Calu3 (cell line): ENCODE measurements around the gene GREB1L. TPM values are rescaled to one million over a fixed set of nuclear protein-coding genes. Genes with fewer than 3 reads are reported as not detected.

ENCODE experiments used
- BruUV-seq: library from RNA; stranded (reverse); fragments of 400-500 nt; replicated peaks from 2 replicates; lab custom pipeline; 2021; lab: Mats Ljungman, UMichigan
- CTCF ChIA-PET: fragments of 300-600 bp; sonication (Branson Sonifier 250); formaldehyde crosslinking; loops from one replicate; lab custom pipeline; 2022; ENCODE audit warnings: antibody characterized with exemption; lab: Charles Lee
- DNase-seq: peaks from one replicate; pipeline ENCODE4 v3.0.0; 2022
- H3K27ac Mint-ChIP-seq: one replicate; pipeline ENCODE4 v1.8.0; 2022; ENCODE audit warnings: mixed read lengths; ENCODE audit not compliant: unreplicated experiment
- H3K27me3 Mint-ChIP-seq: one replicate; pipeline ENCODE4 v1.8.0; 2022; ENCODE audit warnings: mixed read lengths; ENCODE audit not compliant: unreplicated experiment
- H3K36me3 Mint-ChIP-seq: one replicate; pipeline ENCODE4 v1.8.0; 2022; ENCODE audit warnings: mild to moderate bottlenecking, moderate library complexity, mixed read lengths; ENCODE audit not compliant: insufficient read depth, unreplicated experiment
- H3K4me1 Mint-ChIP-seq: one replicate; pipeline ENCODE4 v1.8.0; 2022; ENCODE audit warnings: mild to moderate bottlenecking, low read depth, mixed read lengths; ENCODE audit not compliant: unreplicated experiment
- H3K4me3 Mint-ChIP-seq: one replicate; pipeline ENCODE4 v1.8.0; 2022; ENCODE audit warnings: mild to moderate bottlenecking, low read depth, moderate library complexity, mixed read lengths; ENCODE audit not compliant: unreplicated experiment
- H3K9me3 Mint-ChIP-seq: one replicate; pipeline ENCODE4 v1.8.0; 2022; ENCODE audit warnings: low read depth, mixed read lengths; ENCODE audit not compliant: unreplicated experiment
- intact Hi-C: fragments of 100-400 bp; cut with micrococcal nuclease; formaldehyde crosslinking; loops from one replicate; pipeline ENCODE4 v1.10.0; 2022; ENCODE audit not compliant: unreplicated experiment
- total RNA-seq: library from RNA; stranded (reverse); gene quantifications from 2 replicates; pipeline ENCODE4 v1.2.3, GENCODE V29; 2022
- TF ChIP-seq, protein P1 (sequence below): fragments of 200-600 bp; IDR thresholded peaks from one replicate; pipeline ENCODE4 v1.8.0; 2022; ENCODE audit warnings: antibody characterized with exemption; ENCODE audit not compliant: unreplicated experiment

The GREB1L gene
- total RNA-seq, 1 experiment from 2014 or later = 3.8 TPM

DNA sequence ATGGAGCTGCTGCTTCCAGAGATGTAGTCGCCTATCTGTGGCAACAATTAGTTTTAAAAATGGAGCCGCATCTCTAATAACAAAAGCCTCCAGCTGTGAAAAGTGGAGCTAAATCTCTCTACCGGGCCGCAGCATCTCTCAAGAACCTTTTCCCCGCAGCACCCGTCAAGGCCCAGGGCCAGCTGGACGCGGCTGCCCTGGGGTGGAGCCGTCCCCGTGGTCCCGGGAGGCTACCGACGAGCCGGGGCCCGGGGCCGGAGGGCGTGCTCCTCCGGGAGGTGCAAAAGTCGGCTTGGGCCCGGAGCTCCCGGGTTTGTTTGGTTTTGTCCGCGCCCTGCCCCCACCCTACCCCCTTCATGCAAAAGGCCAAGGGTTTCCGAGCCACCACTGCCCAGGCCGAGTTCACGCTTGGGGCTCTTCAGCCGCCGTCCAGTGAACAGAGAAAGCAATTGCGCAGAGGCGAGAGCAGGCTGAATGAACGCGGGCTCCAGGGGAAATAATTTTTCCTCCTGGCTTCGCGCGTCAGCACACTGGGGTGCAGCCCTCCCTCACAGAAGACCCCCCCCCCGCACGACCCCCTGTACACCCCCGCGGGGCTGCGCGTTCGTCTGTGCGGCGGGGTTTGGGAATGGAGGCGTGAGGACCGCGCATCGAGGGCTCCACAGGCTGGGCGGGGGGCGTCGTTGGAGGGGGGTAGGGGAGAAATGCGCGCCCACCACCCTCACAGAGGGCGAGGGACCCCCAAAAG is 557 bp upstream of the GREB1L start:
- intact Hi-C loops = loop anchor here (5.0 kb wide), 1 partner anchor 201 kb away; no protein-coding TSS in a partner anchor
- TF ChIP-seq, protein P1, sequence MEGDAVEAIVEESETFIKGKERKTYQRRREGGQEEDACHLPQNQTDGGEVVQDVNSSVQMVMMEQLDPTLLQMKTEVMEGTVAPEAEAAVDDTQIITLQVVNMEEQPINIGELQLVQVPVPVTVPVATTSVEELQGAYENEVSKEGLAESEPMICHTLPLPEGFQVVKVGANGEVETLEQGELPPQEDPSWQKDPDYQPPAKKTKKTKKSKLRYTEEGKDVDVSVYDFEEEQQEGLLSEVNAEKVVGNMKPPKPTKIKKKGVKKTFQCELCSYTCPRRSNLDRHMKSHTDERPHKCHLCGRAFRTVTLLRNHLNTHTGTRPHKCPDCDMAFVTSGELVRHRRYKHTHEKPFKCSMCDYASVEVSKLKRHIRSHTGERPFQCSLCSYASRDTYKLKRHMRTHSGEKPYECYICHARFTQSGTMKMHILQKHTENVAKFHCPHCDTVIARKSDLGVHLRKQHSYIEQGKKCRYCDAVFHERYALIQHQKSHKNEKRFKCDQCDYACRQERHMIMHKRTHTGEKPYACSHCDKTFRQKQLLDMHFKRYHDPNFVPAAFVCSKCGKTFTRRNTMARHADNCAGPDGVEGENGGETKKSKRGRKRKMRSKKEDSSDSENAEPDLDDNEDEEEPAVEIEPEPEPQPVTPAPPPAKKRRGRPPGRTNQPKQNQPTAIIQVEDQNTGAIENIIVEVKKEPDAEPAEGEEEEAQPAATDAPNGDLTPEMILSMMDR = no peak

DNA sequence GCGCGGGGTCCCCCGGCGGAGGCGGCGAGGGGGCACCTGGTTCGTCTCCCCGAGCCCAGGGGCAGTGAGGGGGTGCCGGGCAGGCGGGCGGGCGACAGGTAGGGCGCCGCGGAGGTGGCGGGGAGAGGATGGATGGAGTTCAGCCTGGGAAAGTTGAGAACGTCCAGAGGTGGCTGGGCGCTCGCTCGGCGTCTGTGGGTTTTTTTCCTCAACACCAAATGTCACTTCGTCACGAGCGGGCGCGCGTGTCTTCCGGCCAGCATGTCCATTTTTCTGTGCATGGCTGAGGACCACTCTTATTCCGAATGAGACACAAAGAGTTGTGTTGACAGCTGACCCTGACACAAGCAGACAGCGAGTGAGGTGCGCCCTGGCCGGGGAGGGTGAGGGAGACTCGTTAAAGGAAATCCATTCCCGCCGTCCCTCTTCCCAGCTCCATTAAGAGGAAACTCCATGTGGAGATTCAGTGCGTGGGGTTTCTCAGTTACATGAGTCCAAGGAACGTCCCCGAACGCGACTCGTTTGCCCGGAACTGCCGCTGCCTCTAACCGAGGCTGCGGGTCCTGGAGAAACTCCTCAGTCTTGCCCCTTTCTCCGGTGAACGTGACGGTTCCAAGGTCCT is 859 bp downstream of the GREB1L start:
- intact Hi-C loops = loop anchor here (5.0 kb wide), 1 partner anchor 199 kb away; no protein-coding TSS in a partner anchor

More for the DNA sequence above, 557 bp upstream of the GREB1L start:
- Mint-ChIP-seq H3K36me3 (peaks cover 24% of the 10 kb centered on the region), H3K9me3 (no peaks in the 10 kb centered on the region), H3K4me3 (peak overlapping the region; percentile 76), H3K4me1 (peaks cover 10% of the 10 kb centered on the region), H3K27me3 (no peaks in the 10 kb centered on the region), H3K27ac (no peak overlapping the region)
- DNase-seq = peak; percentile 22
- BruUV-seq = no TSS peak
- CTCF ChIA-PET = interaction anchor here (1.1 kb wide), 1 partner anchor 191 kb away, joined by 3 read pairs; no protein-coding TSS in a partner anchor

DNA sequence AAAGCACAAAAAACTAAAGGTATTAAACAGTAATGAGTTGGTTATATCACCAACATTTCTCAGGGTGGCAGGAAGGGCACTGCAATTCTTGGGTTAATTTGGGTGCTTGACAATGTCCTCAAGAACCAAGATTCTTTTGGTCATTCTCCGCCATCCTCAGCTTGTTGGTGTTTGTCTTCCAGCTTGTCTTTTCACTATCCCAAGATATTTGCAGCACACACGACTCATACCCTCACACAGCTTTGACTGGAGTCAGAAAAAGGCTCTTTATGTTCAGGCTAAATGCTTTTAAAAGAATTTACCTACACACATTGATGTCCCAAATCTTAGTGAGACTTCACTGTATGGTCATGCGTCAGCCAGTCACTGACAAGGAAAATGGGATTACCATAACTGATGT is 12.5 kb downstream of the GREB1L start:
- no peak overlapping the region for H3K27ac Mint-ChIP-seq
- H3K4me3 Mint-ChIP-seq = no peak overlapping the region
- TF ChIP-seq, protein P1 = no peak
- H3K27me3 Mint-ChIP-seq = no peaks in the 10 kb centered on the region
- no peaks in the 10 kb centered on the region for H3K9me3 Mint-ChIP-seq
- no TSS peak for BruUV-seq
- DNase-seq = no peak
- no peaks in the 10 kb centered on the region for H3K4me1 Mint-ChIP-seq
- intact Hi-C loops = no loop called here
- CTCF ChIA-PET = interaction anchor here (0.9 kb wide), 1 partner anchor 10 kb away, joined by 5 read pairs; no protein-coding TSS in a partner anchor
- H3K36me3 Mint-ChIP-seq = no peaks in the 10 kb centered on the region

More for the DNA sequence above, 859 bp downstream of the GREB1L start:
- H3K4me1 Mint-ChIP-seq = peaks cover 10% of the 10 kb centered on the region
- no peaks in the 10 kb centered on the region for H3K9me3 Mint-ChIP-seq
- no peaks in the 10 kb centered on the region for H3K27me3 Mint-ChIP-seq
- TF ChIP-seq, protein P1 = no peak
- CTCF ChIA-PET = interaction anchor here (1.0 to 1.1 kb wide), 2 partner anchors 29 to 190 kb away, joined by 3 read pairs; no protein-coding TSS in a partner anchor
- TSS peak; percentile 29 for BruUV-seq
- peaks cover 24% of the 10 kb centered on the region for H3K36me3 Mint-ChIP-seq
- peak overlapping the region; percentile 76 for H3K4me3 Mint-ChIP-seq
- peak overlapping the region; percentile 59 for H3K27ac Mint-ChIP-seq
- DNase-seq = peak; percentile 15

DNA sequence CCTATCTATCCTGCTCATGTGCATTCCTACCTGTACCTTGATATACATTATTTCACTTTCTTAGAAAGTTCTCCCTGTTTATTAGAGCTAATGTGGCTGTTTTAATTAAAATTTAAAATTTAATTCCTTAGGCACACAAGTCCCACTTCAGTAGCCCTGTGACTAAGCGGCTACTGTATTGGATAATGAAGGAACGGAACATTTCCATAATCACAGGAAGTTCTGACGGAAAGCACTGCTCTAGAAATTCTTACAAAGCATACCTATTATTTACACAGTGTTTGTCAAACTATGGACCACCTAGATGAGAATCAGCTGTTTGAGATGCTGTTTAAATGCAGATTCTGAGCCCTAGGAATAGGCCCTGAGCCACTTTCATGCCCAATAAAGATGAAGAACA is 13.2 kb downstream of the GREB1L start:
- H3K9me3 Mint-ChIP-seq = no peaks in the 10 kb centered on the region
- H3K4me3 Mint-ChIP-seq = no peak overlapping the region
- intact Hi-C loops = loop anchor here (5.0 kb wide), 1 partner anchor 187 kb away; no protein-coding TSS in a partner anchor
- no peak for DNase-seq
- no peaks in the 10 kb centered on the region for H3K27me3 Mint-ChIP-seq
- CTCF ChIA-PET = no interaction called here
- no TSS peak for BruUV-seq
- H3K4me1 Mint-ChIP-seq = no peaks in the 10 kb centered on the region
- no peaks in the 10 kb centered on the region for H3K36me3 Mint-ChIP-seq
- H3K27ac Mint-ChIP-seq = no peak overlapping the region
- TF ChIP-seq, protein P1 = no peak
